HG03378 (cell line): ENCODE measurements around the gene TEF.

Source experiments
- ATAC-seq: cut with Tn5 transposase; IDR thresholded peaks from one replicate; pipeline ENCODE4 v1.9.1; 2021; ENCODE audit warnings: mild to moderate bottlenecking, moderate library complexity; ENCODE audit not compliant: unreplicated experiment

Gene TEF, protein sequence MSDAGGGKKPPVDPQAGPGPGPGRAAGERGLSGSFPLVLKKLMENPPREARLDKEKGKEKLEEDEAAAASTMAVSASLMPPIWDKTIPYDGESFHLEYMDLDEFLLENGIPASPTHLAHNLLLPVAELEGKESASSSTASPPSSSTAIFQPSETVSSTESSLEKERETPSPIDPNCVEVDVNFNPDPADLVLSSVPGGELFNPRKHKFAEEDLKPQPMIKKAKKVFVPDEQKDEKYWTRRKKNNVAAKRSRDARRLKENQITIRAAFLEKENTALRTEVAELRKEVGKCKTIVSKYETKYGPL

DNA sequence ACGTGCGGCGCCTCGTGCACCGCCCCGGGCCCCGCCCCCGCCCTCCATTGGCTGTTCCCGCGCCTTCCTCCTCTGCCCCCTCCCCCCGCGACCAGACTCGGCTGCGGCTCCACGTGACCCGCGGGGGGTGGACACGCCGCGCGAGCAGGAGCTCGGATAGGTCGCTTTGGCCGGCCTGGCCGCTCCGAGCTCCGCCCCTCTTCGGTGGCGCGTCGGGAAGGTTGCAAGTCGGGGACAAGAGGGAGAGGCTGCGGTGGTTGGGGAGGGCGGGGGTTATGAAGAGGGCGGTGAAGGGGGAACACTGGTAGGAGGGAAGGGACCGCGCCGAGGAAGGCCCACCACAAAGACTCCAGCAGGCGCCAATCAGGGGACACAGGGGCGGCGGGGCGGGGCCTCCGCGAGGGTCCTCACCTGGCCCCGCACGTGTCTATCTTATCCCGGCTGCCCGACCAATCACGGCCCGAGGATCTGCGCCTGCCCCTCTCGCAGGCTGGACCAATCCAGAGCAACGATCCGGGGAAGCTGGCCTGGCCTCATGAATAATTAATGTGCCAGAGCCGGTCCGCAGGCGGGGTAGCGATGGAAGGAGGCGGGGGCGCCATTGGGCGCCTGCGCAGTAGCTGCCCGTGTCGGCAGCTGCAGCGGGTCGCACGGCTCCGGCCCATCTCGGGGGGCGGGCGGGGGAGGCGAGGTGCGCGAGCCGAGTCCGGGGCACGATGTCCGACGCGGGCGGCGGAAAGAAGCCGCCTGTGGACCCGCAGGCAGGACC, at the start of gene TEF:
TSS of gene TEF (plus strand) at position 614 of the 769 bp plus-strand sequence. CDS start at position 717, 103 bp downstream.
- ATAC-seq = peak; percentile 84

DNA sequence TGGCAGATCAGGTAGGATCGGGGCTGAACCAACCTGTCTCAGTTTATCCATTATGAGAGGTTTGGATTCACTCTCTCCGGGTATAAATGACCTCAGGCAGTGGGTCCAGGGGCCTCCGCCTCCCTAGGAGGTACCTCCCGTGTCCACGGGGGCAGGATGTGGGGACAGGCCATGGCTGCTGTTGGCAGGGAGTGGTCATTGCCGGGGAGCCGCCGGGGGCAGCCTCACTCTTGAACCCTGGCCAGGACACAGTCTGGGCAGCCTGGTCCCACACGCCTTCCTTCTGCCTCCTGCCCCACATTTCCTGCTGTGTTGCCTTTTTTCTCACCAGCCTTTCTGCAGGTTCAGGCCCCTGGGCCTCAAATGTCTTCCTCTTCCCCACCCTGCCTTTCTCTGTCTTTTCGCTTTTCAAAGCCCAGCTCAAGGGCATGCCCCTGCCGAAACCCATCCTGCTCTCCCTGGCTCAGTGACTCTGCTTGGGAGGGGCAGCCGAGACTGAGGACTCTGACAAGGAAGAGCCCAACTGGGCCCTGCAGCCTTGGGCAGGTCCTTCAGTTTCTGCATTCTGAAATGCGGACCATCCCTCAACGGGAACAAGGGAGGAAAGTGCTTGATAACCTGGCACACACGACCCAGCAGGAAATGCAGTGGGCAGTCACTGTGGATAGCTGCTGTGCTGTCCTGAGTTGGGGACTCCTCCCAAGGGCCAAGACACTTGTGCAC, 49.4 kb upstream of the TEF start:
- ATAC-seq = no peak

DNA sequence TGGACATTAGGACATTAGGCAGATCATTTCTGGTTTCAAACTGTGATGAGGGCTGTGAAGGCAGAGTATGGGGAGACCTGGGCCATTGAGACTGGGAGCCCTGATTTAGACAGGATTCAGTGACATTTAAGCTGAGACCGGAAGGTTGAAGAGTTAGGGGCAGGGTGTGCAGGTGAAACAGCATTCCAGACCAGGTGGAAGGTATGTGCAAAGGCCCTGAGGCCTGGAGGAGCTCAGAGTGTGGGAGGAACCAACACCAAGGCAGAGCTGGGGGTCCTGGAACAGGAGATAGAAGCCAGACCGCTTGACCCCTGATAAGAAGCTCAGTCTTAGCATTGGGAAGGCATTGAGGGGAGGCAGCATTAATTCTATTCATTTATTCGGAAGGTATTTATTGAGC, 47.9 kb upstream of the TEF start:
- ATAC-seq = no peak

DNA sequence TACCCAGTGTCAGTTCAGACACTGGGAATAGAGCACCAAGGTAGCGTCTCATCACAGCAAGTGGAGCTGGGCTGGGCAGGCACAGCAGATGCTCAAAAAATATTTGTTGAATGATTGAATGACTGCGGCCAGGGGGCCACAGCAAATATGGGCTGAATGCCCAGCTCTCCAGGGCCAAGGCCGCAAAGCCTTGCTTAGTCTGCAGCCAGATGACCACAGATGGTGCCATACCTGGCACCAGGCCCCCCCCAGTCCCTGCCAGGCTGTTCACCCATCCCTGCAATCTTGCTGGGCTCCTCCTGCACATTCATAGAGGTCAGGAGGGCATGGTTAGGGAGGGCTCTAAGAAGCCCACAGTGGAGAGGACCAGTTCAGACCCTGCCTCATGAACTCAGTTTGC, 47.5 kb upstream of the TEF start:
- no peak for ATAC-seq

DNA sequence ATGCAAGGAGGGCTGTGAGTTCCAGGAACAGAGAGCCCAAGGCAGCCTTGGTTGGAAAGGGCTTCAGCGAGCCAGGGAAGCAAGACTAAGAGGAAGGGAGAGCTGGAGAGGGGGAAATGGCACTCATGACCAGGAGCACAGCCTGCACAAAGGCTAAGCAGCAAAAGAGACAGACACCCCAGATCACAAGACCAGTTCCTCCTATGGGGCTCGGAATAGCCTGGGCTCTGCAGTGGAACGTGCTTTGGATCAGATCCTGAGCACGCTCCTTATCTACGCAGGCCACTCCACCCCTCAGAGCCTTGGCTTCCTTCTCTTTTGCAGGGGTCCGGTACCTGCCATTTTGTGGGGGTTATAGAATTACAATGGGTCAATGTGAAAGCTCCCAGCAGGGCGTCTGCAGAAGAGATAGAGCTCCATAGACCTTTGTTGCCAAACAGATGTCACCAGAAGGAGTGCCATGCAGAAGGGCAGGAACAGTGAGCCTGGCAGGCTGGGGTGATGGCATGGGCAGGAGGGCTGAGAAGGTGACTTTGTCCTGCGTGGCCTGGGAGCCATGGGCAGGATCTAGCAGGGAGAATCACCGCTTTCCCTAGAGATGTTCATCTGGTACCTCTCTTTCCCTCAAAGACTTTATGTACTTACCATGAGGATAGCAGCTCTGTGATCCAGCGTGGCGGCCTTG, 46.6 kb upstream of the TEF start:
- ATAC-seq = no peak

DNA sequence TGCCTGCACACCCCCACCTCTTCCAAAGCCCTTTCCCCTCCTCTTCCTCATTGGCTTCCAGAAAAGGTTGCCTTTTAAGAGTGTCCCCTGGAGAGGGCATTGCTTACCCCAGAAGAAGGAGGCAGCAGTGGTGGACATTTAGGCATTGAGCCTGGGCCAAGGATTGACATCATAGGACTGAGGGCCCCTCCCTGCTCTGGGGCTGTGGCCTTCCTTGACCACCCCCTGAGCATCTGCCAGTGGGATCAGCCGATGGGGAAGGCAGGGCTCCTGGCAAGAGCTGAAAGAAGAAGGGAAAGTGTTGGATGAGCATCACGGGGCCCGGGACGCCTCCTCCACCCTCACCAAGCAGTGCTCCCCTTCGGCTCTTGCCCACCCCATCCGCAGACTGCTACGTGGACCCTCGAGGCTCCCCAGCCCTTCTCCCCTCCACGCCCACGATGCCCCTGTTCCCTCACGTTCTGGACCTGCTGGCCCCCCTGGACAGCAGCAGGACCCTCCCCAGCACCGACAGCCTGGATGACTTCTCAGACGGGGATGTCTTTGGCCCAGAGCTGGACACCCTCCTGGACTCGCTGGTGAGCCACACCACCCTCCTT, 43.0 kb upstream of the TEF start:
- no peak for ATAC-seq

DNA sequence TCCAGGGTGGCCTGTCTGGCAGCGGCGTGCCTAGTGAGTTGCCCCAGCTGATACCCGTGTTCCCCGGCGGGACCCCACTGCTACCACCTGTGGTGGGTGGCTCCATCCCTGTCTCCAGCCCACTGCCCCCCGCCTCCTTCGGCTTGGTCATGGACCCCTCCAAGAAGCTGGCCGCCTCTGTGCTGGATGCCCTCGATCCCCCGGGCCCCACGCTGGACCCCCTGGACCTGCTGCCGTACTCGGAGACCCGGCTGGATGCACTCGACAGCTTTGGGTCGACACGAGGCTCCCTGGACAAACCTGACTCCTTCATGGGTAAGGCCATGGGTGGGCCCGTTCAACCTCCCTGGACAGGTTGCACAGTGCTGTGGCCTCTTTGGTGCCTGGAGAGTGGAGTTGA, 41.9 kb upstream of the TEF start:
- no peak for ATAC-seq

DNA sequence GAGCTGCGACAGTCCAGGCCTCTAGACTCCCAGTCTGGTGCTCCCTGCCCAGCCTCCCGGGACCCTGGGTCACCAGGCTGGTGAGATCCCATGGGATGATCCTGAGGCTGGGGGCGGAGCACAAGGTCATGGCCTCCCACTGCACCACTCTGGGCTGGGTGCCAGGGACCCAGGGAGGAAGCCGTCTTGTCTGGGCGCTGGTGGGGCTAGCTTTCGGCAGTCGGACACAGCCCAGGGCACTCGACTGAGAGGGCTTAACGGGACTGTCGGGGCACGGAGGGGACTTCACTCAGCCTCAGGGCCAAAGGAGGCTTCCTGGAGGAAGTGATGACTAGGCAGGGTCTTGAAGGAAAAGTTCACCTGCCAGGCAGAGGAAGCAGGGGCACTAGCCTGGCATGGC, 41.4 kb upstream of the TEF start:
- ATAC-seq = no peak

DNA sequence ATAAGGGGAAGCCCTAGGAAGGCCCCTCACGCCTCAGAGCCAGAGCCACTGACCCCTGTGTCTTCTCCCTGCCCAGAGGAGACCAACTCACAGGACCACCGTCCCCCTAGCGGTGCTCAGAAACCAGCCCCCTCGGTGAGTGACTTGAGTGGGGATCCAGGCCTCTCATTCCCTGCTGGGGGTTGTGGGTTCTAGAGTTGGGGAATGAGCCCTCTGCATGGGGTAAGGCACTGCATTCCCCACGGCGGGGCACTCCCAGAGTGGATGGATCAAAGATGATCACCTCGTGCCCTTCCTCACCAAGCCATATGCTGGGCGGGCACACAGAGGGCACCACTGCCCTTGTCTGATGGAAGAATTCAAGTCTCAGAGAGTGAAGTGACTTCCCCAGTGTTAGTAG, 40.7 kb upstream of the TEF start:
- no peak for ATAC-seq

DNA sequence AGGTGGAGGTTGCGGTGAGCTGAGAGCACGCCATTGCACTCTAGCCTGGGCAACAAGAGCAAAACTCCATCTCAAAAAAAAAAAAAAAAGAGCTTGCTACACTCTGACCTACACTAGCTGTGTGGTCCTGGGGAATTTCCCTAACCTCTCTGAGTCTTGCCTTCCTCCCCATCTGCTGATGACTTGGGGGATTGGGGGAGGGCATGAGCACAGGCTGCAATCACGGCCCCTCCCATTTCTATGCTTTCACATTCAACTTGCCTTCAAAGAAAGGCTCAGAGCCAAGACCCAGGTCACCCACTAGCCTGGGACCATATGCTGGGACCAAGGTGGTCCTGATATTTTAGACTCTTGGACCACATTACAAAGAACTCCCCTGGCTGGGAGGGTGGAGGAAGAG, 39.8 kb upstream of the TEF start:
- ATAC-seq = no peak

DNA sequence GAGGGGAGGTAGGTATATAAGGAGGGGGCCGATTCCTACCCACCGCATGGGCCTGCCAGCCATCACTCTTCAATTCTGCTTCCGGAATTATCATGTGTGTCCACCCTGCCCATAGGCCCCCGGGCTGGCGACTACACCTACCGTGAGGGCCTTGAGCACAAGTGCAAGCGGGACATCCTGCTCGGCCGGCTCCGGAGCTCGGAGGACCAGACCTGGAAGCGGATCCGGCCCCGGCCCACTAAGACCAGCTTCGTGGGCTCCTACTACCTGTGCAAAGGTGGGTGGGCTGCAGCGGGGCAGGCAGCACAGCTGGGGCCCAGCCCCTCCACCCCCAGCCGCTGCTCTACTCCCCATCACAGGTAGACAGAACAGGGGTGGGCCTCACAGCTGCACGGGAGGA, 38.4 kb upstream of the TEF start:
- no peak for ATAC-seq

DNA sequence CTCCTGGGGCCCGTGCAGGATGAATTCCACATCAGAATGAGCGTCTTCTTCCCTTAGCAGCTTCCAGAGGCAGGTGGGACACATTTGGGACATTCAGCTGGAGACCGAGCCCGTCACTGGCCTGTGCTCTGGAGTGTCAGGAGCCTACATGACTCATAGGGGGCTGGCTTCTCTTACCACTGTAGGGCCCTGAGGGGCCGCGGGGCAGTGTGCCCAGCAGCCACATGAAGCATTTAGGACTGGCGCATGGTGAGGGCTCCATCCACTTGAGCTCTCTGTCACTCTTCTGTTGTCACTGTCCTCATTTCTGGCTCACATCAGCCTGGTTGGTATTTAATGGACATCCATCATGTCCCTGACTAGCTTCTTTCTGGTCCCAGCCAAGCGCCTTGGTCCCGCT, 38.0 kb upstream of the TEF start:
- no peak for ATAC-seq

DNA sequence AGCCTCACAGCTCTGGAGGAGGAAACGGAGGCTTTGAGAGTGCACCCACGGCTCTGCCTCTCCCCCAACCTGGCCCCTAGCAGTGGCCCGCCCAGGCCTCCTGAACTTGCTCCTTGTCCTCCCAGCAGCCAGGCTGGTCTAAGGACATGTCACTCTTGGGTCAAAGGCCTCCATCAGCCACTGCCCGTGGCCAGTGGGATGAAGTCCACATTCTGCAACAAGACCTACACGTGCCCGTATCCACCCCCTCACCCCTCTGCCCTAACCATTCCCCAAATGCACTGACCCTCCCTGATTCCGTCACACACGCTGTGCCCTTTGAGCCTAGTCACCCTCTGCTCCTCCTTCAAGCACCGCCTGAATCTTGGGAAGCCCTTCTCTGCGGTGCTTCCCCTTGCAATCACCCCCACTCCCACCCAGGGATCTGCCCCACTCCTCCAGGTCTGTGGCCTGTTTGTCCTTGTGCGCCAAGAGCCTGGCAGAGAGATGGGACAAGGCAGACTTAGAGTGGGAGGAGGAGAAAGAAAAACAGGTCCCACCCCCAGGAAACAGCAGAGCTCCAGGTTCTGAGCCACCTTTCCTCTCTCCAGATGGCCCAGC, 37.5 kb upstream of the TEF start:
- ATAC-seq = no peak

DNA sequence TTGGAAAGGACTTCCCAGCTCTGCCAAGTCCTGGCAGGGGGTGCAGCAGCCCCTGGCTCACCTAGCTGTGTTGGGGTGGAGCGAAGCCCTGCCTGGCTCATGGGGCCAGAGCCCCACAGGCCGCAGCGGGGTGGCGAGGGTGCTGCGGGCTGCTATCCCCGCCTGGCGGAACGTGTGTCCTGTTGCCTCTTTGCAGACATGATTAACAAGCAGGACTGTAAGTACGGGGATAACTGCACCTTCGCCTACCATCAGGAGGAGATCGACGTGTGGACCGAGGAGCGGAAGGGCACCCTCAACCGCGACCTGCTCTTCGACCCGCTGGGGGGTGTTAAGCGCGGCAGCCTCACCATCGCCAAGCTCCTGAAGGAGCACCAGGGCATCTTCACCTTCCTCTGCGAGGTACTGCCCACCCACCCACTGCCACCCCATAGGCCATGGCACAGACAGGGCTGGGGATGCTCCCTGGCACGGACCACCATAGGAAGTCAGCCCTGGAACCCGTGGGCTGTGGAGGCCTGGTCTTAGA, 35.9 kb upstream of the TEF start:
- no peak for ATAC-seq

DNA sequence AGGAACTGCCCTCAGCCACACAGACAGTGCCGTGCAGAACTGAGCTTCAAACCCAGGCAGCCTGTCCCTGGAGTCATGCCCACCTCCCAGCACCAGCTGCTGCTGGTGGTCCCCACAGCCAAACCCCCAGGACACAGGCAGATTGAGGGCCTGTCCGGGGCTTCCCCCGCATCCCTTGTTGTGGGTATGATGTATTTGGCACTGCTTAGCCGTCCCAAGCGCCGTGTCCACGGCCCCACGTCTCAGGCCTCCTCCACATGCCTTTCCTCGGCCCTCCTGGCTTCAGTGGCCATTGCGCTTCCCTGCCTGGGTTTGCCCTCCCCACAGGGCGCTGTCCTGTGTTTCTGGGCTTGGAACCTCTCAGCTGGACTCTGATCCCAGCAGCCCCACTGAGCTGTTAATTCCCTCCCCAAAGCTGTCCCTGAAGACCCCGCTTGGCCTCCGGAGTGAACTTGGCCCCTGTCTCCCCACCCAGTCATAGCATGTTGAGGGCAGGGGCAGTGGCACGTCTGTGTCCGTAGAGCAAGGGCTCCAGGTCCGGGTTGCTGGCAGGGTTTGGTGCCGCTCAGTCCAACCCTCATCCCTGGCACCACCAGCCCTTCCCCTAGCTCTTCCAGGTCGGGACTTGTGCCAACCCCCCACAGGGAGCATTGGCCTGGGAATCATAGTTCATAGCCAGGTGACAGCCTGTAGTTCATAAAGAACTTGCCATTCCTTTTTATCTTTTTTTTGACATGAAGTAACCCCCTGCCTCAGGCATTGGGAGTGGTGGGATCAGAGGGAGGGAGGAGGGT, 34.5 kb upstream of the TEF start:
- no peak for ATAC-seq

DNA sequence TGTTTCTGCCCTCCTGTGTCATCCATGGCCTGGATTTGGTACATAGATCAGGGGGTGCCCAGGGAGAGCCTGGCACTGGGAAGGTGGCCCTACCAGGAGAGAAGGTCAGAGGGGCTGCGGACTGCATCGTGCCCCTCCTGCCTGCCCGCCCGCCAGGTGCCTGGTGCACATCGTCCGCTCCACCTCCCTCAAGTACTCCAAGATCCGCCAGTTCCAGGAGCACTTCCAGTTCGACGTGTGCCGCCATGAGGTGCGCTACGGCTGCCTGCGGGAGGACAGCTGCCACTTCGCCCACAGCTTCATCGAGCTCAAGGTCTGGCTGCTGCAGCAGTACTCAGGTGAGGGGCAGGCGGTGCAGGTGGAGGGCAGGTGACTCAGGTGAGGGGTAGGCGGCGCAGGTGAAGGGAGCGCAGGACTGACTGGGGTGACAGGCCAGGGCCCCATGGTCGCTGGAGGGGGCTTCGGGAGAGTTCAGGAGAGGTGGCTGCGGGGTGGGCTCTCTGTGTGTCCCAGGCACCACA, 32.7 kb upstream of the TEF start:
- ATAC-seq = no peak

DNA sequence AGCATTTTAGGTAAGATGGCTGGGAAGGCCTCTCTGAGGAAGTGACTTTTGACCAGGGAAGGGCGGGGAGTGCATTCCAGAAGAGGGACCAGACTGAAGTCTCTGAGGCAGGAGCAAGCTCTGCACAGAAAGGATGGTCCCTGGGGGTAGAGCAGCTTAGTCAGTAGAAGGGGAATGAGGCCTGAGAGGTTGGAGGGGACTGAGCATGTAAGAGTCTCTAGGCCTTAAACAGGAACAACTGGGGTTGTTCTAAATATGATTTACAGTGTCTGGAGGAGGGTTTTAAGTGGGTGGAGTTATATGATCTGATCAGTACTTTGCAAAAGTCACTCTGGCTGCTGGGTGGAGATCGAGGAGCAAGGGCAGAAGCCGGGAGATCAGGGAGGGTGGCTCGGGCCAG, 31.7 kb upstream of the TEF start:
- no peak for ATAC-seq

DNA sequence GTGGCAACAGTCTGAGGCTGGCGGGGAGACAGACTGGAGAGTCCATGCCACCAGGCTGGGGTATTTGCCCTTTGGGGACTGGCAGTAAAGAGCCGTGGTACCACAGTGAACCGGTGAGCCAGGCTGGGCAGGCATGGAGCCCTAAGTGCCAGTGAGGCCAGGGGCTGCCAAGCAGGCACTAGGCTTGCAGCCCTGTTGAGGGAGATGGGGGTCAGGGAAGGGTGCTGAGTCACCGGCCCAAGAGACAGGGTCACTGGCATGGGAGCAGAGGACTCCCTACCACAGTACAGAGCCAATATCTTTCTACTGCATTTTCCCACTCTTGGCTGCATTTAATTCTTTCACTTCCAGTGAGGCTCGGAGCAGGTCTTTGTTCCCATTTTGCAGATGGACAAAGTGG, 30.7 kb upstream of the TEF start:
- ATAC-seq = no peak

DNA sequence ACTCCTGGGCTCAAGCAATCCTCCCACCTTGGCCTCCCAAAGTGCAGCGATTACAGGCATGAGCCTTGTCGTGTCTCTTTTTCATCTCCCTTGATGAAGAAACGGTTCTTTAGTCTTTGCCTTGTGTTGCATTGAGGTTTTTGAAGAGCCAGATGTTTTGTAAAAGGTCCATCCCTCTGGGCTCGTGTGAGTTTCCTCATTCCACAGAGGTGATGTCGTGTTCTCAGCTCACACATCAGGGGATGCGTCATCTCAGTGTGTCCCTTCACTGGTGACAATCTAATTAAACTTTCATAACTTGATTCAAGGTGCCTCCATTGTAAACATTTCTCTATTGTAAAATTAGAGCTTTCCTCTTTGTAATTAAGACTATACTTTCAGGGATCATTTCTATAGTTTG, 29.7 kb upstream of the TEF start:
- ATAC-seq = no peak
